SK-N-SH (cell line): Measurements from ENCODE around the gene RWDD2A. TPM values are rescaled to one million over a fixed set of nuclear protein-coding genes. Genes with fewer than 3 reads are reported as not detected.
A peak's percentile ranks its signal among the peaks of the same experiment; 100 is the strongest.

Experiments used
- CTCF ChIA-PET: fragments of 300-600, 350-600 bp; formaldehyde crosslinking; extraction: SDS; loops from one replicate; lab custom pipeline; 2021; lab: Yijun Ruan, JAX
- POLR2A ChIA-PET: fragments of 350-600 bp; sonication (Branson Sonifier 250); formaldehyde crosslinking; extraction: SDS; loops from one replicate; lab custom pipeline; 2020; ENCODE audit warnings: antibody characterized with exemption, inconsistent platforms; lab: Yijun Ruan, JAX
- DNase-seq: peaks from one replicate; pipeline ENCODE4 v3.0.0; 2012
- H2AFZ ChIP-seq: fragments of 200-600 bp; sonication (generic); 2 replicates; pipeline ENCODE4 v1.8.1; 2016; ENCODE audit warnings: antibody characterized with exemption, mild to moderate bottlenecking, low read depth
- H3F3A ChIP-seq: fragments of 200-600 bp; sonication (generic); replicated peaks from 2 replicates; pipeline ENCODE3; 2016; ENCODE audit warnings: antibody characterized with exemption, mild to moderate bottlenecking; ENCODE audit not compliant: insufficient read depth
- H3K27ac ChIP-seq, 2 experiments: fragments of 200-500 bp in 1 of 2; fragments of 200-600 bp in 1 of 2; sonication (Bioruptor generic) in 1 of 2; sonication (generic), shearing (Covaris generic) in 1 of 2; 2 replicates each; pipeline versions ENCODE4 v1.5.1 to v1.6.1; 2014 to 2016; ENCODE audit warnings: low read depth in 2 of 2, inconsistent platforms in 1 of 2, low read length in 1 of 2, mild to moderate bottlenecking in 1 of 2, mixed read lengths in 1 of 2
- H3K27me3 ChIP-seq: fragments of 200-600 bp; sonication (generic), shearing (Covaris generic); 2 replicates; pipeline ENCODE4 v1.6.1; 2016; ENCODE audit warnings: mixed run types; ENCODE audit not compliant: insufficient read depth
- H3K36me3 ChIP-seq, 2 experiments: fragments of 200-500 bp in 1 of 2; fragments of 200-600 bp in 1 of 2; sonication (Bioruptor generic) in 1 of 2; sonication (generic) in 1 of 2; replicated peaks in 1 of 2; 2 replicates each; pipeline versions ENCODE3 to v1.5.1; 2014 to 2016; ENCODE audit warnings: low read length in 1 of 2, mild to moderate bottlenecking in 1 of 2; ENCODE audit not compliant: insufficient read depth in 2 of 2, control insufficient read depth in 1 of 2
- H3K4me1 ChIP-seq, 2 experiments: fragments of 200-500 bp in 1 of 2; fragments of 200-600 bp in 1 of 2; sonication (Bioruptor generic) in 1 of 2; sonication (generic), shearing (Covaris generic) in 1 of 2; 2 replicates each; pipeline versions ENCODE4 v1.5.1 to v1.6.1; 2014 to 2016; ENCODE audit warnings: low read depth in 1 of 2, low read length in 1 of 2, mixed run types in 1 of 2; ENCODE audit not compliant: insufficient read depth in 2 of 2, control insufficient read depth in 1 of 2
- H3K4me2 ChIP-seq: fragments of 200-600 bp; sonication (generic), shearing (Covaris generic); 2 replicates; pipeline ENCODE4 v1.6.1; 2017; ENCODE audit warnings: mixed run types
- H3K4me3 ChIP-seq, 2 experiments: fragments of 200-500 bp in 1 of 2; fragments of 200-600 bp in 1 of 2; sonication (Bioruptor generic) in 1 of 2; sonication (generic), shearing (Covaris generic) in 1 of 2; 2 replicates each; pipeline versions ENCODE4 v1.5.1 to v1.8.1; 2014 to 2016; ENCODE audit warnings: low read depth in 2 of 2, inconsistent platforms in 1 of 2, low read length in 1 of 2, mild to moderate bottlenecking in 1 of 2, mixed read lengths in 1 of 2, moderate library complexity in 1 of 2
- H3K79me2 ChIP-seq: fragments of 200-600 bp; sonication (generic); 2 replicates; pipeline ENCODE4 v1.8.1; 2017; ENCODE audit warnings: mild to moderate bottlenecking; ENCODE audit not compliant: insufficient read depth
- H3K9ac ChIP-seq: fragments of 200-600 bp; sonication (generic); 2 replicates; pipeline ENCODE4 v1.6.1; 2017; ENCODE audit warnings: mixed run types
- H3K9me2 ChIP-seq: fragments of 200-600 bp; sonication (generic); 2 replicates; pipeline ENCODE4 v1.6.1; 2017; ENCODE audit warnings: mixed run types
- H3K9me3 ChIP-seq: fragments of 200-600 bp; sonication (generic); 2 replicates; pipeline ENCODE4 v1.6.1; 2017; ENCODE audit warnings: mixed run types, mild to moderate bottlenecking, moderate library complexity
- H4K20me1 ChIP-seq: fragments of 200-600 bp; sonication (generic); 2 replicates; pipeline ENCODE4 v1.6.1; 2017; ENCODE audit warnings: mild to moderate bottlenecking, mixed run types; ENCODE audit not compliant: insufficient read depth
- CTCF ChIP-seq: fragments of 200-600 bp; sonication (generic); IDR thresholded peaks from 2 replicates; pipeline ENCODE4 v1.6.1; 2017; ENCODE audit warnings: antibody characterized with exemption, mild to moderate bottlenecking, moderate library complexity
- ELF1 ChIP-seq: IDR thresholded peaks from 2 replicates; pipeline ENCODE4 v1.4.0; 2012
- EP300 ChIP-seq, 2 experiments: IDR thresholded peaks; 2 replicates each; pipeline versions ENCODE4 v1.4.0 to v1.6.1; 2012; ENCODE audit warnings: borderline replicate concordance in 1 of 2, low read depth in 1 of 2, low read length in 1 of 2
- FOXJ3 ChIP-seq: sonication (generic); formaldehyde crosslinking; IDR thresholded peaks from 2 replicates; pipeline ENCODE4 v1.5.1; 2020; ENCODE audit warnings: mild to moderate bottlenecking, missing genetic modification reagents
- FOXM1 ChIP-seq: IDR thresholded peaks from 2 replicates; pipeline ENCODE4 v1.4.0; 2012; ENCODE audit warnings: low read depth, mild to moderate bottlenecking
- GABPA ChIP-seq: IDR thresholded peaks from 2 replicates; pipeline ENCODE4 v1.4.0; 2012; ENCODE audit warnings: low read depth, mild to moderate bottlenecking
- JUND ChIP-seq: IDR thresholded peaks from 2 replicates; pipeline ENCODE4 v1.4.0; 2012
- MAX ChIP-seq: IDR thresholded peaks from 2 replicates; pipeline ENCODE4 v1.4.0; 2012; ENCODE audit warnings: low read depth
- MEF2A ChIP-seq: IDR thresholded peaks from 2 replicates; pipeline ENCODE4 v1.4.0; 2012; ENCODE audit warnings: low read depth, borderline replicate concordance
- NFIC ChIP-seq: IDR thresholded peaks from 2 replicates; pipeline ENCODE4 v1.4.0; 2012; ENCODE audit warnings: borderline replicate concordance
- POLR2AphosphoS5 ChIP-seq: IDR thresholded peaks from 2 replicates; pipeline ENCODE4 v1.6.1; 2012; ENCODE audit warnings: low read depth, low read length
- RAD21 ChIP-seq: IDR thresholded peaks from 2 replicates; pipeline ENCODE4 v1.6.1; 2012; ENCODE audit warnings: mild to moderate bottlenecking, low read length
- RCOR1 ChIP-seq: fragments of 150-350 bp; IDR thresholded peaks from 2 replicates; pipeline ENCODE4 v1.6.1; 2017; ENCODE audit warnings: antibody characterized with exemption, low read length
- REST ChIP-seq: IDR thresholded peaks from 2 replicates; pipeline ENCODE4 v1.6.1; 2012; ENCODE audit warnings: mild to moderate bottlenecking, low read depth, low read length, moderate library complexity
- RFX5 ChIP-seq: IDR thresholded peaks from 2 replicates; pipeline ENCODE4 v1.6.1; 2012; ENCODE audit warnings: mild to moderate bottlenecking, improper control_type of control experiment, low read length
- WGBS: methylation state at CpG from one replicate; pipeline ENCODE4 v1.1.6; 2017; ENCODE audit warnings: low lambda C conversion rate; 5-methylcytosine and 5-hydroxymethylcytosine counted together
- polyA plus RNA-seq, 3 experiments: library from polyadenylated mRNA; depleted of rRNA; stranded (reverse); fragments of >200 nt; gene quantifications; 2 replicates each; pipeline ENCODE4 v1.2.3, GENCODE V29; 2012
- TF ChIP-seq, protein P1 (sequence below): fragments of 150-350 bp; IDR thresholded peaks from 2 replicates; pipeline ENCODE4 v1.6.1; 2016; ENCODE audit warnings: mild to moderate bottlenecking, low read depth, low read length
- TF ChIP-seq, protein P2 (sequence below): IDR thresholded peaks from 2 replicates; pipeline ENCODE4; 2012

The RWDD2A gene
- polyA plus RNA-seq, 1 of the 3 experiments (the other 2 are of a cell fraction) = 3.4 TPM

GRCh38 chr6:83183082-83183828, 9.9 kb upstream of the RWDD2A start (continued):
- TF ChIP-seq REST (0 out of 2 replicates have a peak, but pooled peaks have one; percentile 34), CTCF (no peak), RCOR1 (no peak)
- TF ChIP-seq, protein P1, sequence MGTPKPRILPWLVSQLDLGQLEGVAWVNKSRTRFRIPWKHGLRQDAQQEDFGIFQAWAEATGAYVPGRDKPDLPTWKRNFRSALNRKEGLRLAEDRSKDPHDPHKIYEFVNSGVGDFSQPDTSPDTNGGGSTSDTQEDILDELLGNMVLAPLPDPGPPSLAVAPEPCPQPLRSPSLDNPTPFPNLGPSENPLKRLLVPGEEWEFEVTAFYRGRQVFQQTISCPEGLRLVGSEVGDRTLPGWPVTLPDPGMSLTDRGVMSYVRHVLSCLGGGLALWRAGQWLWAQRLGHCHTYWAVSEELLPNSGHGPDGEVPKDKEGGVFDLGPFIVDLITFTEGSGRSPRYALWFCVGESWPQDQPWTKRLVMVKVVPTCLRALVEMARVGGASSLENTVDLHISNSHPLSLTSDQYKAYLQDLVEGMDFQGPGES = no peak

DNA sequence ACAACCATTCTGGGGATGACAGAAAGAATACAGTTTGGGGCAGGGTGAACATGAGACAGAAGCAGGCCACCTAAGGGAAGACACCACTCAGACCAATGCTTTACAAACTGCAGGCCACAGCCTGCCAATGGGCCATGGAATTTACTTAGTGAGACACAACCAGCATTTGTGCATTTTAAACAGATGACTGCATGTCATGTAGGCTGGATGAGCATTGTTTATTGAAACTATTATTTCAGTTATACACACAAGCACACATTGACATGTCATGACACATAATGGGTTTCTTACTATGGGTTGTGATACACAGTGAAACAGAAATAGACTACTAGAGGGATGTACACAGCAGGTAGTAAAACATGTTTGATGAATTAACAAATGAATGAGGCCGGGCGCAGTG, 8.1 kb upstream of the RWDD2A start:
- Histone ChIP-seq H4K20me1 (peaks cover 18% of the 10 kb centered on the region), H3K9me3 (no peaks in the 10 kb centered on the region), H3K9me2 (no peaks in the 10 kb centered on the region), H3F3A (peaks cover 33% of the 10 kb centered on the region), H3K79me2 (peaks cover 75% of the 10 kb centered on the region), H3K4me3 (no peak overlapping the region), H2AFZ (no peak overlapping the region), H3K4me1 (peaks cover 0 to 24% of the 10 kb centered on the region in 2 experiments; a peak in 2 of 4 replicates), H3K36me3 (peaks cover 82 to 84% of the 10 kb centered on the region in 2 experiments), H3K27ac (peak overlapping the region in 1 of 2 experiments; percentile 90; a peak in 1 of 4 replicates), H3K27me3 (no peaks in the 10 kb centered on the region), H3K9ac (no peak overlapping the region), H3K4me2 (no peak overlapping the region)
- 100% methylated on average over 2 of the region's 2 CpGs for WGBS
- DNase-seq = no peak
- ChIA-PET CTCF (interaction anchor here (6.6 kb wide), 1 partner anchor 119 kb away, joined by 34 read pairs; the partner anchor contains the start of genes DOP1A and UBE3D), POLR2A (no interaction called here)
- TF ChIP-seq, protein P2, sequence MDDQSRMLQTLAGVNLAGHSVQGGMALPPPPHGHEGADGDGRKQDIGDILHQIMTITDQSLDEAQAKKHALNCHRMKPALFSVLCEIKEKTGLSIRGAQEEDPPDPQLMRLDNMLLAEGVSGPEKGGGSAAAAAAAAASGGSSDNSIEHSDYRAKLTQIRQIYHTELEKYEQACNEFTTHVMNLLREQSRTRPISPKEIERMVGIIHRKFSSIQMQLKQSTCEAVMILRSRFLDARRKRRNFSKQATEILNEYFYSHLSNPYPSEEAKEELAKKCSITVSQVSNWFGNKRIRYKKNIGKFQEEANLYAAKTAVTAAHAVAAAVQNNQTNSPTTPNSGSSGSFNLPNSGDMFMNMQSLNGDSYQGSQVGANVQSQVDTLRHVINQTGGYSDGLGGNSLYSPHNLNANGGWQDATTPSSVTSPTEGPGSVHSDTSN = no peak
- TF ChIP-seq NFIC = no peak
- TF ChIP-seq, protein P1 = no peak
- no peak for TF ChIP-seq POLR2AphosphoS5
- no peak for TF ChIP-seq ELF1
- no peak for TF ChIP-seq RFX5
- no peak for TF ChIP-seq MAX
- TF ChIP-seq JUND = no peak
- TF ChIP-seq RCOR1 = no peak
- no peak for TF ChIP-seq FOXM1
- no peak for TF ChIP-seq RAD21
- TF ChIP-seq MEF2A = no peak
- TF ChIP-seq CTCF = no peak
- no peak for TF ChIP-seq GABPA
- TF ChIP-seq FOXJ3 (CRISPR knock-in tag) = no peak
- TF ChIP-seq EP300 (IDR thresholded peaks at IDR 0.05; ENCODE audit: borderline replicate concordance in 1 of 2, low read depth in 1 of 2, low read length in 1 of 2) = no peak
